Fibroblast of pulmonary artery (primary cell): ENCODE results near the gene ATG9B.
"Not testable (repeated sequence)": the region's sequence is repeated elsewhere in the genome, so short reads cannot be mapped to it uniquely, and the experiment has no call there.

ENCODE experiments used
- DNase-seq: peaks from one replicate; pipeline ENCODE4 v3.0.0-alpha.2; 2010; ENCODE audit warnings: low read depth
- H3K4me3 ChIP-seq: replicated peaks from 2 replicates; pipeline ENCODE4 v1.5.1; 2011; ENCODE audit warnings: low read depth, mild to moderate bottlenecking, control low read depth, low read length, moderate library complexity
- TF ChIP-seq, protein P1 (sequence below): IDR thresholded peaks from 2 replicates; pipeline ENCODE4 v1.5.1; 2011; ENCODE audit warnings: mild to moderate bottlenecking, control low read depth, low read length, inconsistent platforms; ENCODE audit errors: missing control alignments

Gene ATG9B

DNA sequence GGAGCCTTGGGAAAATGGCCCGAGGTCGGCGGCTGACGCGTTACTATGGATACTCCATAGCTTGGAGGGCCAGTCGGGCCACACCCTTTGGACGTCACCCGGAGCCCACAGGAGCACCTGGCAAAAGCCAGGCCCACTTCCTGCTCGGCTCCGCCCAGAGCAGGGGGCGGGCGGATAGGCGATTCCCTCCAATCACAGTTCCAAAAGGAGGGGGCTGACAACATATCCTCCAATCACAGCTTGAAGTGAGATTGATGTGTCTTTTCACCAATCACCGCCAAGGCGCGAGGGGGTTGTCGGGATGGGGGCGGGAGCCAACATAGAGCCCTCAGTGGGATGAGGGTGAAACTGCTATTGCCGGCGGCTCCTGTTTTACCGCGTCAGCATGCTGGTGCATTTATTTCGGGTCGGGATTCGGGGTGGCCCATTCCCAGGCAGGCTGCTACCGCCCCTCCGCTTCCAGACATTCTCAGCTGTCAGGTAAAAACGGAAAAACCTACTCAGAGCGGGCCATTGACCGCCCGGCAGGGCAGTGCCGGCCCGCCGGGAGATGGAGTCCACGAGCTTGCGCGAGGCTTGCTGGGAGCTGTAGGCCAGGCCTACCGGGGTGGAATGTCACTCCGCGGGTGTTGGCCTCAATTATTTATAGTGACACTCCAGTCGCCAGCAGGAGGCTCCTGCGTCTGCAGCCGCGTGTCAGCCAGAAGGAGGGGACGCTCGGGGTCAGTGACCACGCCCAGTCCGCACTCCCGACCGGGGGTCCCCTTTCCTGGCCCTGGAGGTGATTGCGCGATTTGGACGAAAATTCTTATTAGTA, 4.0 kb upstream of the ATG9B start, which contains the start of gene ABCB8:
TSS of gene ABCB8 (plus strand) at position 320 of the 817 bp plus-strand sequence. CDS start at position 386, 66 bp downstream.
- DNase-seq: peak; percentile 99
- H3K4me3 ChIP-seq: peak within 1 kb of the TSS; percentile 88
- TF ChIP-seq, protein P1, sequence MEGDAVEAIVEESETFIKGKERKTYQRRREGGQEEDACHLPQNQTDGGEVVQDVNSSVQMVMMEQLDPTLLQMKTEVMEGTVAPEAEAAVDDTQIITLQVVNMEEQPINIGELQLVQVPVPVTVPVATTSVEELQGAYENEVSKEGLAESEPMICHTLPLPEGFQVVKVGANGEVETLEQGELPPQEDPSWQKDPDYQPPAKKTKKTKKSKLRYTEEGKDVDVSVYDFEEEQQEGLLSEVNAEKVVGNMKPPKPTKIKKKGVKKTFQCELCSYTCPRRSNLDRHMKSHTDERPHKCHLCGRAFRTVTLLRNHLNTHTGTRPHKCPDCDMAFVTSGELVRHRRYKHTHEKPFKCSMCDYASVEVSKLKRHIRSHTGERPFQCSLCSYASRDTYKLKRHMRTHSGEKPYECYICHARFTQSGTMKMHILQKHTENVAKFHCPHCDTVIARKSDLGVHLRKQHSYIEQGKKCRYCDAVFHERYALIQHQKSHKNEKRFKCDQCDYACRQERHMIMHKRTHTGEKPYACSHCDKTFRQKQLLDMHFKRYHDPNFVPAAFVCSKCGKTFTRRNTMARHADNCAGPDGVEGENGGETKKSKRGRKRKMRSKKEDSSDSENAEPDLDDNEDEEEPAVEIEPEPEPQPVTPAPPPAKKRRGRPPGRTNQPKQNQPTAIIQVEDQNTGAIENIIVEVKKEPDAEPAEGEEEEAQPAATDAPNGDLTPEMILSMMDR: peak; percentile 27

DNA sequence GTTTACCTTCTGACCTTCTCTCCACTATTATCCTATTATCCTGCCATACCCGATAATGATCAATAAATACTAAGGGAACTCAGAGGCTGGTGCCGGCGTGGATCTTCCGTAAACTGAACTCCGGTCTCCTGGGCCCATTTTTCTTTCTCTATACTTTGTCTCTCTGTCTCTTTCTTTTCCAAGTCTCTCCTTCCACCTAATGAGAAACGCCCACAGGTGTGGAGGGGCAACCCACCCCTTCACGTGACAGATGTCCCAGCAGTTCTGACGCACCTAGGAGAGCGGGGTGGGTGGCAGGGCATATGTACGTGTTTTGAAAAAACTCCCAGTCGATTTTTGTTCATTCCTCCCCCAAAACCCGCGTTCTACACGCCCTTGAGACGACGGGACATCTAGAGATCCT, 3.4 kb upstream of the ATG9B start:
- not testable (repeated sequence) for DNase-seq
- peak overlapping the region; percentile 88 for H3K4me3 ChIP-seq

DNA sequence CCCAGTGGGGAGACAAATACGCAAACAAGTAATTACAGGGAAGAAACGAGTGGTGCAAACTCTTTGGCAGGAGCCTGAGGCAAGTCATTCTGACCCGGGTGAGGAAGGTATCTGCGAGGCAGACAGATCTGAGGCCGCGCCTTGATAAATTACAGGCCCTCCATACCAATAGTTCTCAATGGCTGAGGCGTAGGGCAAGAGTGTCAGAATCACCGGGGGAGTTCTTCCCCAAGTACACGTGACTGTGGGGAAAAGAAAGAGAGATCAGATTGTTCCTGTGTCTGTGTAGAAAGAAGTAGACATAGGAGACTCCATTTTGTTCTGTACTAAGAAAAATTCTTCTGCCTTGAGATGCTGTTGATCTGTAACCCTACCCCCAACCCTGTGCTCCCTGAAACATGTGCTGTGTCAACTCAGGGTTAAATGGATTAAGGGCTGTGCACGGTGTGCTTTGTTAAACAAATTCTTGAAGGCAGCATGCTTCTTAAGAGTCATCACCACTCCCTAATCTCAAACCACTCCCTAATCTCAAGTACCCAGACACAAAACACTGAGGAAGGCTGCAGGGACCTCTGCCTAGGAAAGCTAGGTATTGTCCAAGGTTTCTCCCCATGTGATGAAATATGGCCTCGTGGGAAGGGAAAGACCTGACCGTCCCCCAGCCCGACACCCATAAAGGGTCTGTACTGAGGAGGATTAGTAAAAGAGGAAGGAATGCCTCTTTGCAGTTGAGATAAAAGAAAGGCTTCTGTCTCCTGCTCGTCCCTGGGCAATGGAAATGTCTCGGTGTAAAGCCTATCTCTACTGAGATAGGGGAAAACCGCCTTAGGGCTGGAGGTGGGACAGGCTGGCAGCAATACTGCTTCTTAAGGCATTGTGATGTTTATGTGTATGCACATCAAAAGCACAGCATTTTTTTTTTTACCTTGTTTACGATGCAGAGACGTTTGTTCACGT, 2.8 kb upstream of the ATG9B start:
- not testable (repeated sequence) for H3K4me3 ChIP-seq, DNase-seq

DNA sequence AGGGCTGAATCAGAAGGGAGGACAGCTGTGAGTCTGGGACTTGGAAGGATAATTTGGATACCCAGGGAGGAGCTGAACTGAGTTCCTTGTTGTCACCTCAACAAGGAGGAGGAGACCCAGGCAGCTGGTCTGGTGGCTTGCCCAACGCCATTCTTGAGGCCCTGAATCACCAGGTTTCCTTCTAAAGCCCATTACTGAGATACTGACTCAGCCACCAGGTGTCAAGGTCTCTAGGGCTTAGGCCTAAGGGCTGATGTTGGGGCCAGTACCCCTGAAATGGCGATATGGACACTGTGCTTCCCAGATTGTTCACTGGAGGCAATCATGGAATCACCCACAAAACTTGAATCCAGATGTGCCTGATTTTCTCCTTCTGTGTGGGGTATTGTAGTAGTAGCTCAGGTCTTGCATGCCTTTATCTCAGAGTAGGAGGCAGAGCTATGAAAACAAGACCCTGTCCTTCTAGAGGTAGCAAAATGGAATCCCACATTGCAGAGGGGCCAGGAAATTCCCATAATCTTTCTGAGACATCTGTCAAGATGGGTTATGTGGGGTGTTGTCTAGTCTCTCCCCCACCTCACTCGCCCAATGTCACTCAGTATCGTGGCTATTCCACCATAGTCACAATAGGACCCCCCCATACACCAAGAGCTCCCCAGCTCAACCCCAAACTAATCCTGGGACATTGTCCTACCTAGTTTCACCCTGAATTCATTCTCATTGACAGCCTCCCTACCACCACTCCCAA, 1.8 kb upstream of the ATG9B start:
- TF ChIP-seq, protein P1: no peak
- H3K4me3 ChIP-seq: no peak overlapping the region
- no peak for DNase-seq

DNA sequence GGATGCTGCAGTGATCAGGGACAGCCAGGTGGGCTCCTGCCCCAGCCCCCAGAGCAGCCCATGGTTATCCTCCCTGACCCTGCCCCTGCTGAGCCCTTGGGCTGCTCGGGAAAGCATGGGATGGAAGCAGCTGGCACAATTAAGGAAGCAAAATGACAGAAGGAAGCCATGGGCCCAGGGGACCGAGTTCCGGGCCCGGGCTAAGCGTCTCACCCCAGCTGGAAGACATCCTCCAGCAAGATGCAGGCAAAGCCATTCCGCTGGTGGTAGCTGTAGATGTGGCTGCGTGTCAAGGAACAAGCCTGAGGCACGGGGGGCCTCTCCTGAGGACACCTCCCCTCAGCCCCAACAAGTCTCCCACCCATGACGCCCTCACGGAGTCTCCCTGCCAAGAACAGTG, 1.1 kb downstream of the ATG9B start:
- H3K4me3 ChIP-seq: no peak overlapping the region
- TF ChIP-seq, protein P1: no peak
- no peak for DNase-seq

DNA sequence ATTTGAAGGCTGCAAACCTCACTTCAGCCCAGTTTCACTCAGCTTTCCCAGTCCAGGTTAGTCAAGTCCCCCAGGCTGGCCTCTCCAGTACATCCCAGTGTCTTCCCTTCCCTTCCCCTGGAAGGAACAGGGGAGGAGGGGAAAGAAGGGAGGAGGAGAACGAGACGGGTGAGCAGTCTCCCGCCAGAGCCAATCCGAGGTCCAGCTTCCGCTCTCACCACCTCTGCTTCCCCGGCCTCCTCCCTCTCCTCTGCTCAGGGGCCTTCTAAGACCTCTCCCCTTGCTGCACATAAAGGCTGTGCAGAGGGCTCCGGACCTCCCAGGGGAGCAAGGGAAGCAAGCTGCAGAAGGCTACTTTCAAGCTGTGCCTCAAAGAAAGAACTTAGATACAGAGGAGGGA, 4.1 kb downstream of the ATG9B start:
- DNase-seq: no peak
- no peak overlapping the region for H3K4me3 ChIP-seq
- TF ChIP-seq, protein P1: no peak

DNA sequence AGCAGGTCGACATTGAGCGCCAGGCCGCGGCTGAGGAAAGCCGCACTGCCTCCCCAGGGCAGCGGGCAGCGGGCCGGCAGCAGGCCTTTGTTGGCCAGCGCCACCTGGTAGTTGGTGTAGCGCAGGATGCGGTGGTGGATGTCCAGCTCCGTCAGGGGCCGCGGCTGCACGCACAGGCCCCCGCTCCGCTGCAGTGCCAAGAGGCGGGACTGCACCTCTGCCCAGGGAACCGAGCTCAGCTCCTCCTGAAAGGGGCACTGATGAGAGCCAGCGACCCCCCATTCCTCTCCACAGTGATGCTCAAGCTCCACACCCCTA, 5.2 kb downstream of the ATG9B start:
- no peak for DNase-seq
- TF ChIP-seq, protein P1: no peak
- H3K4me3 ChIP-seq: no peak overlapping the region
